Prostate gland (tissue), 2 donors: Measurements from ENCODE around the gene TRAK1.

Source experiments
- CTCF ChIP-seq, 4 experiments: fragments of 200-600 bp in 2 of 4; fragments of 450-650 bp in 2 of 4; sonication (generic) in 2 of 4; IDR thresholded peaks; 1 replicate in 3 of 4; 2 replicates in 1 of 4; pipeline ENCODE4 v1.5.1; 2016 to 2019; ENCODE audit warnings: antibody characterized with exemption in 4 of 4, mild to moderate bottlenecking in 2 of 4, moderate library complexity in 2 of 4
- POLR2A ChIP-seq: fragments of 450-650 bp; IDR thresholded peaks from one replicate; pipeline ENCODE4 v1.6.1; 2016; ENCODE audit warnings: antibody characterized with exemption, mild to moderate bottlenecking

DNA sequence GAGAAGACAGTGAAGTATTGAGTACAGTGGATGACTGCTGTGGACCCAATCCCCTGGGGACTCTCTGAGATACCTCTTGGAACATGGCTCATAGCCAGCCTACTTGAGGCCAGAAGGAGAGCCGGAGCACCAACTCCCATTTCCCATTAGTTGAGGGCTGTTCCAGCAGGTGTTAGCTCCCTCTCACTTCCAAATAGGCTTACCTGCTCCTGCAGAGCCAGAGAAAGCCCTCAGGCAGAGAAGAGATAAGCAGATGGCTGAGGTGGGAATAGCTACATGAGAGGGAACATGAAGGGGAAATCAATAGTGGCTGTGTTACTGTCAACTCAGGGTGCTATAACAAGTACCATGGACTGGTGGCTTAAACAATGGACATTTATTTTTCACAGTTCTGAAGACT, 179.4 kb downstream of the TRAK1 start:
- TF ChIP-seq POLR2A (no peak), CTCF (IDR thresholded peaks at IDR 0.05) (no peak)
